GM12878 (cell line): ENCODE data around the gene S1PR3.

Experiments
- PBX3 ChIP-seq: IDR thresholded peaks from 2 replicates; pipeline ENCODE4 v1.6.1; 2011; ENCODE audit warnings: mild to moderate bottlenecking, low read depth, low read length, moderate library complexity; ENCODE audit not compliant: insufficient replicate concordance
- SMARCA5 ChIP-seq: fragments of 450-650 bp; IDR thresholded peaks from 2 replicates; pipeline ENCODE4 v1.6.1; 2017; ENCODE audit warnings: mild to moderate bottlenecking
- SPI1 ChIP-seq: IDR thresholded peaks from 2 replicates; pipeline ENCODE4 v1.6.1; 2011; ENCODE audit warnings: low read depth, mild to moderate bottlenecking, low read length, moderate library complexity, borderline replicate concordance; ENCODE audit not compliant: insufficient read depth
- TF ChIP-seq, protein P1 (sequence below), 3 experiments: IDR thresholded peaks in 2 of 3; conservative IDR thresholded peaks in 1 of 3; 2 replicates each; pipeline ENCODE4 v1.5.1; 2011; ENCODE audit warnings: low read depth in 3 of 3, low read length in 3 of 3, mild to moderate bottlenecking in 3 of 3, control low read depth in 2 of 3, moderate library complexity in 2 of 3, inconsistent platforms in 1 of 3, mixed read lengths in 1 of 3; ENCODE audit not compliant: control insufficient read depth in 2 of 3, insufficient read depth in 1 of 3; ENCODE audit errors: extremely low read depth in 1 of 3

GRCh38 chr9:88992556-88992955 lies 1.3 kb downstream of the S1PR3 start:
- TF ChIP-seq, protein P1, sequence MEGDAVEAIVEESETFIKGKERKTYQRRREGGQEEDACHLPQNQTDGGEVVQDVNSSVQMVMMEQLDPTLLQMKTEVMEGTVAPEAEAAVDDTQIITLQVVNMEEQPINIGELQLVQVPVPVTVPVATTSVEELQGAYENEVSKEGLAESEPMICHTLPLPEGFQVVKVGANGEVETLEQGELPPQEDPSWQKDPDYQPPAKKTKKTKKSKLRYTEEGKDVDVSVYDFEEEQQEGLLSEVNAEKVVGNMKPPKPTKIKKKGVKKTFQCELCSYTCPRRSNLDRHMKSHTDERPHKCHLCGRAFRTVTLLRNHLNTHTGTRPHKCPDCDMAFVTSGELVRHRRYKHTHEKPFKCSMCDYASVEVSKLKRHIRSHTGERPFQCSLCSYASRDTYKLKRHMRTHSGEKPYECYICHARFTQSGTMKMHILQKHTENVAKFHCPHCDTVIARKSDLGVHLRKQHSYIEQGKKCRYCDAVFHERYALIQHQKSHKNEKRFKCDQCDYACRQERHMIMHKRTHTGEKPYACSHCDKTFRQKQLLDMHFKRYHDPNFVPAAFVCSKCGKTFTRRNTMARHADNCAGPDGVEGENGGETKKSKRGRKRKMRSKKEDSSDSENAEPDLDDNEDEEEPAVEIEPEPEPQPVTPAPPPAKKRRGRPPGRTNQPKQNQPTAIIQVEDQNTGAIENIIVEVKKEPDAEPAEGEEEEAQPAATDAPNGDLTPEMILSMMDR (IDR thresholded peaks at IDR 0.05 in 2 of 3, conservative IDR thresholded peaks at IDR 0.05 in 1 of 3; ENCODE audit: control insufficient read depth in 2 of 3, extremely low read depth in 1 of 3, insufficient read depth in 1 of 3, low read depth in 3 of 3, low read length in 3 of 3): no peak
- no peak for TF ChIP-seq SPI1
- TF ChIP-seq PBX3: no peak
- TF ChIP-seq SMARCA5: no peak
